K562 (cell line): ENCODE results near the gene ARFGEF3. TPM values are rescaled to one million over a fixed set of nuclear protein-coding genes. Genes with fewer than 3 reads are reported as not detected.

Experiments used
- CBX5 ChIP-seq: IDR thresholded peaks from 2 replicates; pipeline ENCODE4 v1.6.1; 2014; ENCODE audit warnings: low read depth, borderline replicate concordance
- HOXB6 ChIP-seq: fragments of 250-450 bp; sonication (Bioruptor Pico); IDR thresholded peaks from 2 replicates; pipeline ENCODE4 v1.5.1; 2022; ENCODE audit warnings: mild to moderate bottlenecking, borderline replicate concordance
- MEIS2 ChIP-seq: fragments of 450-650 bp; IDR thresholded peaks from 2 replicates; pipeline ENCODE4 v1.6.1; 2014; ENCODE audit warnings: mild to moderate bottlenecking; ENCODE audit not compliant: partially characterized antibody
- MYBL2 ChIP-seq, 2 experiments: fragments of 450-650 bp in 1 of 2; sonication (generic) in 1 of 2; formaldehyde crosslinking in 1 of 2; IDR thresholded peaks; 2 replicates each; pipeline versions ENCODE4 v1.6.1 to v1.8.1; 2017 to 2022; ENCODE audit warnings: borderline replicate concordance in 1 of 2, inconsistent platforms in 1 of 2, low read depth in 1 of 2, mild to moderate bottlenecking in 1 of 2, missing genetic modification reagents in 1 of 2, moderate library complexity in 1 of 2
- NFE2L1 ChIP-seq: fragments of 450-650 bp; IDR thresholded peaks from 2 replicates; pipeline ENCODE4 v1.6.1; 2016; ENCODE audit warnings: missing genetic modification characterization, low read depth, mild to moderate bottlenecking, missing compliant biosample characterization, moderate library complexity, borderline replicate concordance
- NR0B1 ChIP-seq: fragments of 450-650 bp; IDR thresholded peaks from one replicate; pipeline ENCODE4 v1.6.1; 2018; ENCODE audit warnings: mild to moderate bottlenecking, moderate library complexity; ENCODE audit not compliant: partially characterized antibody
- PHTF2 ChIP-seq: fragments of 250-450 bp; sonication (Bioruptor Pico); IDR thresholded peaks from 2 replicates; pipeline ENCODE4 v1.5.0; 2021; ENCODE audit warnings: mild to moderate bottlenecking
- RUNX1 ChIP-seq: sonication (generic); IDR thresholded peaks from 2 replicates; pipeline ENCODE4 v1.6.1; 2016; ENCODE audit warnings: antibody characterized with exemption, low read depth
- polyA plus RNA-seq, 8 experiments: library from polyadenylated mRNA; depleted of rRNA in 4 of 8; stranded (reverse) in 5 of 8; unstranded in 3 of 8; fragments of >200 nt; fragmentation: Nextera tagmentation in 2 of 8; fragmentation: Illumina TruSeq in 1 of 8; extraction: Ambion mirVana in 2 of 8; extraction: Trizol in 1 of 8; gene quantifications; 2 replicates each; pipeline versions ENCODE4 v1.2.1 to v1.2.3, GENCODE V29; 2011 to 2014; ENCODE audit warnings: inconsistent platforms in 1 of 8, missing spikeins in 1 of 8
- total RNA-seq, 7 experiments: library from RNA; depleted of rRNA in 6 of 7; stranded (reverse); fragments of >200 nt in 6 of 7; fragmentation: Illumina TruSeq in 2 of 7; extraction: Trizol in 2 of 7; gene quantifications; 2 replicates each; pipeline versions ENCODE4 v1.2.1 to v1.2.3, GENCODE V29; 2011 to 2021; ENCODE audit warnings: low replicate concordance in 1 of 7

ARFGEF3 gene
- total and polyA plus RNA-seq, 9 of the 15 experiments (the other 6 are each of a cell fraction or from before 2014, with no cell fraction given) = under 0.01 to 0.02 TPM; not detected in 7

GRCh38 chr6:138115201-138115600 lies 46.5 kb upstream of the ARFGEF3 start (continued):
- TF ChIP-seq NR0B1 (no peak), PHTF2 (CRISPR knock-in tag) (no peak), MEIS2 (no peak), HOXB6 (CRISPR knock-in tag) (no peak), MYBL2 (IDR thresholded peaks at IDR 0.05; ENCODE audit: low read depth) (no peak), MYBL2 (CRISPR knock-in tag; IDR thresholded peaks at IDR 0.05; ENCODE audit: borderline replicate concordance) (no peak), NFE2L1 (tag) (no peak), RUNX1 (no peak), CBX5 (no peak)
